ENCODE results near the gene PDE6B. TPM values are rescaled to one million over a fixed set of nuclear protein-coding genes. Genes with fewer than 3 reads are reported as not detected.

PDE6B gene
- total RNA-seq, 2 experiments from 2014 or later, result not detected

DNA sequence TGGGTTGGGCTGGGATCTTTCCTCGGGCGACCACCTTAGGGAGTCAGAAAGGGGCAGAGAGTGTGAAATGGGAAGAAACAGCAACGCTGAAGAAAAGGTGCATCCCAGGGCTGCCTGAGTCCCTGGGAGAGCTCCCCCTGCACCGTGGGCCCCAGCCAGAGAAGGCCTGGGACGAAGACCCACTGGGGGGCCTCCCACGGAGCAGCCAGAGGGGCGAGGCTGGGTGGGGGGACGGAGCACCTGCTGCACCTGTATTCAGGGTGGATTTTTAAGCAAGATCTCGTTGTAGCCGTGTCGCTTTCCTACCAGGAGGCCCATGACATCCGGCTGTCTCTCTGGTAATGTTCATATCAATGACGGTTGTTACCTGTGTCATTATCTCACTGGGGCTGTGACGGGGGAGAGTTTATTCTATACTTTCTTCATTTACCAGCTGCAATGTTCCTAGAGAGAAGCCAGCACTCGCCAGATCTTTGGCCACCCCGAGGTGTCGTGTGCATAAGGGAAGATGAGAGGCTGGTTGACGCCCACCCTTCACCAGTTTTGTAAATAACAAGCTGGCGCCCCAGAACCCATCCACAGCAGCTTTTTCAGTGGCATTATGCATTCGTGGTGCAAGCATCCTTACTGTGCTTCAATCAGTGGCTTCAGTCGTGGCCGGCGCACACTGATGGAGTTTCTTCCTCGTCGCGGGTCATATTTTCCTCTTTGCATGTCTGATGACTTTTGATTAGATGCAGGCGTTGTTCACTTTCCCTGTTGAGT, 74.6 kb downstream of the PDE6B start:
- Histone ChIP-seq H3K4me1 (ENCODE audit: insufficient read depth, low read length, poor library complexity, severe bottlenecking) (peaks cover 22% of the 10 kb centered on the region), H2AFZ (ENCODE audit: low read length) (peak overlapping the region; percentile 19; the same call in 1 of the 2 replicates), H4K20me1 (ENCODE audit: insufficient read depth, low read length) (no peaks in the 10 kb centered on the region), H3K4me2 (ENCODE audit: low read length) (peak overlapping the region; percentile 49), H3K36me3 (ENCODE audit: insufficient read depth, low read length) (no peaks in the 10 kb centered on the region), H3K79me2 (ENCODE audit: insufficient read depth, low read depth, low read length) (no peaks in the 10 kb centered on the region), H3K27ac (ENCODE audit: low read depth, low read length, poor library complexity, severe bottlenecking) (peak overlapping the region; percentile 46), H3K9me2 (ENCODE audit: insufficient read depth, low read length) (no peaks in the 10 kb centered on the region), H3K9me3 (ENCODE audit: low read length) (no peaks in the 10 kb centered on the region), H3K4me3 (ENCODE audit: low read depth, low read length, poor library complexity, severe bottlenecking) (peak overlapping the region; percentile 14)
- intact Hi-C loops (cut with micrococcal nuclease; ENCODE audit: unreplicated experiment), result no loop called here
- DNase-seq (ENCODE audit: low spot score), result no peak
- POLR2A ChIA-PET, result interaction anchor here (0.7 to 1.2 kb wide), 2 partner anchors 53 to 227 kb away, joined by 3 to 6 read pairs; no protein-coding TSS in a partner anchor
- TF ChIP-seq, protein P1, sequence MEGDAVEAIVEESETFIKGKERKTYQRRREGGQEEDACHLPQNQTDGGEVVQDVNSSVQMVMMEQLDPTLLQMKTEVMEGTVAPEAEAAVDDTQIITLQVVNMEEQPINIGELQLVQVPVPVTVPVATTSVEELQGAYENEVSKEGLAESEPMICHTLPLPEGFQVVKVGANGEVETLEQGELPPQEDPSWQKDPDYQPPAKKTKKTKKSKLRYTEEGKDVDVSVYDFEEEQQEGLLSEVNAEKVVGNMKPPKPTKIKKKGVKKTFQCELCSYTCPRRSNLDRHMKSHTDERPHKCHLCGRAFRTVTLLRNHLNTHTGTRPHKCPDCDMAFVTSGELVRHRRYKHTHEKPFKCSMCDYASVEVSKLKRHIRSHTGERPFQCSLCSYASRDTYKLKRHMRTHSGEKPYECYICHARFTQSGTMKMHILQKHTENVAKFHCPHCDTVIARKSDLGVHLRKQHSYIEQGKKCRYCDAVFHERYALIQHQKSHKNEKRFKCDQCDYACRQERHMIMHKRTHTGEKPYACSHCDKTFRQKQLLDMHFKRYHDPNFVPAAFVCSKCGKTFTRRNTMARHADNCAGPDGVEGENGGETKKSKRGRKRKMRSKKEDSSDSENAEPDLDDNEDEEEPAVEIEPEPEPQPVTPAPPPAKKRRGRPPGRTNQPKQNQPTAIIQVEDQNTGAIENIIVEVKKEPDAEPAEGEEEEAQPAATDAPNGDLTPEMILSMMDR (conservative IDR thresholded peaks at IDR 0.05; ENCODE audit: low read length), result no peak
- no peak for TF ChIP-seq EZH2phosphoT487 (IDR thresholded peaks at IDR 0.05; ENCODE audit: borderline replicate concordance, low read depth, low read length)
- BruUV-seq (replicated peaks), result no TSS peak
- CTCF ChIA-PET (ENCODE audit: unreplicated experiment), result no interaction called here

DNA sequence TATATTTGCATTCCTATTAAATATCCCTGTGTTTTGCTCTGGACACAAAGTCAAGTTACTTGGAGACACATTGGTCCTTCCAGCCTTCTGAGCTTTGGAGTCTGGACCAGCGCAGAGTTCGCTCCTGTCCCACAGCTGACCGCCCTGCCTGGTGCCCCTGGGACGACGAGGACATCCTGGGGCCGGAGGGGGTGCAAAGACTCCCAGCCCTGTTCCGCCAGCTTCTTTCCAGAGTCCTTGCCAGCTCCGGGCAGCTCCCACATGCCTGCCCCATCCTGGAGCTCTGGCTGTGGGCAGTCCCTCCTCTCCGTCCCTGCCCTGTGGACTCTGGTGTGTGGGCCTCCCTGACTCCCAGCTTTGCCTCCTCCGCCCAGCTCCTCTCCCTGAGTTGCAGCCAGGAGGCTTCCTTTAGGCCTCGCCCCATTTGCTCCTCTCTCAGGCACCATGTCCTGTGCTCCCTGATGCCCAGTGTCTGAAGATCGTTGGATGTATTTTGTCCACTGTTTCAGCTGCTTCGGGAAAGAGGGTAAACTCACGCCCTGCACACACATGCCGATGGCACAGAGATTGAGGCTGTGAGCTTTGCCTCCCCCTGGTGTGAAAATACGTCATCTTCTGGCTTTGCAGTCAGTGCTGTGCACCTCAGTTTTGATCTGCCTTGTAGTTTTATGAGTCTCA, 75.4 kb downstream of the PDE6B start:
- TF ChIP-seq EZH2phosphoT487 (IDR thresholded peaks at IDR 0.05; ENCODE audit: borderline replicate concordance, low read depth, low read length), result no peak
- TF ChIP-seq, protein P1 (conservative IDR thresholded peaks at IDR 0.05; ENCODE audit: low read length), result peak; percentile 36; the same call in 1 of the 2 replicates
- Histone ChIP-seq H3K4me3 (ENCODE audit: low read depth, low read length, poor library complexity, severe bottlenecking) (no peak overlapping the region), H3K9me2 (ENCODE audit: insufficient read depth, low read length) (no peaks in the 10 kb centered on the region), H3K79me2 (ENCODE audit: insufficient read depth, low read depth, low read length) (no peaks in the 10 kb centered on the region; the same call in 1 of the 2 replicates), H4K20me1 (ENCODE audit: insufficient read depth, low read length) (no peaks in the 10 kb centered on the region), H3K27ac (ENCODE audit: low read depth, low read length, poor library complexity, severe bottlenecking) (no peak overlapping the region), H2AFZ (ENCODE audit: low read length) (no peak overlapping the region), H3K4me1 (ENCODE audit: insufficient read depth, low read length, poor library complexity, severe bottlenecking) (peaks cover 22% of the 10 kb centered on the region), H3K9me3 (ENCODE audit: low read length) (no peaks in the 10 kb centered on the region), H3K36me3 (ENCODE audit: insufficient read depth, low read length) (no peaks in the 10 kb centered on the region), H3K4me2 (ENCODE audit: low read length) (0 out of 2 replicates have a peak overlapping the region, but pooled peaks have one; percentile 49)
- no TSS peak for BruUV-seq (replicated peaks)
- ChIA-PET CTCF (ENCODE audit: unreplicated experiment) (no interaction called here), POLR2A (interaction anchor here (1.2 kb wide), 1 partner anchor 227 kb away, joined by 3 read pairs; no protein-coding TSS in a partner anchor)
- intact Hi-C loops (cut with micrococcal nuclease; ENCODE audit: unreplicated experiment), result no loop called here
- DNase-seq (ENCODE audit: low spot score), result peak; percentile 35
